ENCODE results near the gene WASF2. TPM values are rescaled to one million over a fixed set of nuclear protein-coding genes. Genes with fewer than 3 reads are reported as not detected.

Gene WASF2
- total and polyA plus RNA-seq, 2 of the 4 experiments (the other 2 are of a cell fraction): 7.9 to 45.4 TPM

- no peak overlapping the region for H3K56ac ChIP-seq (ENCODE audit: extremely low read depth, insufficient read depth, low read length)
- H4K5ac ChIP-seq (ENCODE audit: low read depth, low read length): no peak overlapping the region
- H3K14ac ChIP-seq (replicated peaks; ENCODE audit: low read depth, low read length): no peak overlapping the region
- H2BK120ac ChIP-seq (ENCODE audit: low read depth, low read length): no peak overlapping the region
- no peak overlapping the region for H4K8ac ChIP-seq (ENCODE audit: low read depth in 2 of 2, low read length in 2 of 2)
- H3K18ac ChIP-seq (ENCODE audit: low read depth, low read length): no peak overlapping the region
- no peak overlapping the region for H2BK15ac ChIP-seq (ENCODE audit: low read depth, low read length)
- no peaks in the 10 kb centered on the region for H3K9me3 ChIP-seq (ENCODE audit: control insufficient read depth, insufficient read depth, low read length)
- H2BK5ac ChIP-seq (ENCODE audit: low read depth, low read length, poor library complexity, severe bottlenecking): no peak overlapping the region
- ATAC-seq (ENCODE audit: low read depth): no peak
- no peak overlapping the region for H3K4me3 ChIP-seq (ENCODE audit: insufficient read depth, low read depth, low read length)
- H2AFZ ChIP-seq (replicated peaks; ENCODE audit: low read length, poor library complexity): no peak overlapping the region
- H2BK20ac ChIP-seq (ENCODE audit: low read depth, low read length): no peak overlapping the region
- H3K36me3 ChIP-seq (ENCODE audit: control insufficient read depth, insufficient read depth, low read length): no peaks in the 10 kb centered on the region
- no peak overlapping the region for H3K4ac ChIP-seq (ENCODE audit: low read depth, low read length)
- no TSS peak for BruUV-seq (replicated peaks)
- H3K9me1 ChIP-seq (ENCODE audit: insufficient read depth, low read length): peaks cover 7% of the 10 kb centered on the region
- H4K91ac ChIP-seq (ENCODE audit: insufficient read depth, low read depth, low read length): no peak overlapping the region
- no peak overlapping the region for H2AK5ac ChIP-seq (ENCODE audit: low read depth, low read length)
- no peaks in the 10 kb centered on the region for H3K27me3 ChIP-seq (ENCODE audit: control insufficient read depth, insufficient read depth, low read length)
- H3K9ac ChIP-seq (ENCODE audit: low read depth, low read length): no peak overlapping the region
- ChIA-PET POLR2A (ENCODE audit: unreplicated experiment) (no interaction called here), CTCF (no interaction called here)
- intact Hi-C loops (cut with micrococcal nuclease) (loop anchor here (5.0 kb wide), 1 partner anchor 117 kb away; the partner anchor contains the start of gene AHDC1), dilution Hi-C loops (cut with HindIII; ENCODE audit: low sequenced_read_pairs, unreplicated experiment) (no loop called here), in situ Hi-C loops (cut with MboI; ENCODE audit: low sequenced_read_pairs) (no loop called here)
- DNase-seq: no peak
- H3K23ac ChIP-seq (ENCODE audit: low read depth, low read length): no peak overlapping the region
- H3K27ac ChIP-seq (ENCODE audit: insufficient read depth, low read length): no peak overlapping the region
- peaks cover 4 to 33% of the 10 kb centered on the region in 2 experiments; a peak in 3 of 4 replicates for H3K79me1 ChIP-seq (ENCODE audit: low read depth in 1 of 2, low read length in 2 of 2)
- H3K4me1 ChIP-seq (ENCODE audit: control insufficient read depth, insufficient read depth, low read length): peaks cover 5% of the 10 kb centered on the region
- H3K4me2 ChIP-seq (ENCODE audit: low read depth, low read length): no peak overlapping the region
- H4K20me1 ChIP-seq (ENCODE audit: insufficient read depth, low read length): peaks cover 62% of the 10 kb centered on the region
- WGBS, 2 experiments (ENCODE audit: extremely low coverage in 2 of 2, insufficient read length in 1 of 2): no CpG with 5 or more reads among the region's 1 CpG
- no peak for TF ChIP-seq RAD21 (IDR thresholded peaks at IDR 0.05; ENCODE audit: low read length)
- TF ChIP-seq MAFK (IDR thresholded peaks at IDR 0.05; ENCODE audit: low read depth, low read length): peak; percentile 90
- no peak overlapping the region for H2AK9ac ChIP-seq (replicated peaks; ENCODE audit: low read depth, low read length, poor library complexity)
Observed at GRCh38 chr1:27485363-27485762, 4.6 kb downstream of the WASF2 start.
